Panc1 (cell line): ENCODE results near the gene TLR1. TPM values are rescaled to one million over a fixed set of nuclear protein-coding genes. Genes with fewer than 3 reads are reported as not detected.

Experiments
- ATAC-seq: fragments of 200-7000 bp; cut with Tn5 transposase; 2 replicates; pipeline ENCODE4 v1.9.1; 2020; ENCODE audit warnings: mild to moderate bottlenecking, moderate library complexity
- BruUV-seq: library from RNA; stranded (reverse); fragments of 400-500 nt; replicated peaks from 2 replicates; lab custom pipeline; 2021; lab: Mats Ljungman, UMichigan
- CTCF ChIA-PET: fragments of 300-600 bp; sonication (Branson Sonifier 250); formaldehyde crosslinking; loops from one replicate; lab custom pipeline; 2022; ENCODE audit warnings: antibody characterized with exemption; lab: Charles Lee
- POLR2A ChIA-PET: fragments of 300-600 bp; sonication (Branson Sonifier 250); formaldehyde crosslinking; loops from one replicate; lab custom pipeline; 2022; ENCODE audit warnings: antibody characterized with exemption; lab: Charles Lee
- DNase-seq: peaks from one replicate; pipeline ENCODE4 v3.0.0-alpha.2; 2010; ENCODE audit warnings: low read depth, low spot score
- H3K27ac ChIP-seq: 2 replicates; pipeline ENCODE4 v1.5.1; 2011; ENCODE audit warnings: mild to moderate bottlenecking, low read length, inconsistent platforms
- H3K27me3 ChIP-seq: fragments of 200-500 bp; sonication (Bioruptor generic); 2 replicates; pipeline ENCODE4 v1.6.0; 2014; ENCODE audit warnings: low read length, inconsistent platforms; ENCODE audit not compliant: control insufficient read depth, insufficient read depth
- H3K36me3 ChIP-seq: fragments of 200-500 bp; sonication (Bioruptor generic); 2 replicates; pipeline ENCODE4 v1.5.1; 2014; ENCODE audit warnings: inconsistent platforms, mild to moderate bottlenecking, low read length, moderate library complexity; ENCODE audit not compliant: control insufficient read depth, insufficient read depth
- H3K4me1 ChIP-seq: 2 replicates; pipeline ENCODE4 v1.5.1; 2011; ENCODE audit warnings: inconsistent platforms, mild to moderate bottlenecking, low read length, moderate library complexity; ENCODE audit not compliant: control insufficient read depth, insufficient read depth
- H3K4me3 ChIP-seq, 2 experiments: 2 replicates each; pipeline ENCODE4 v1.5.1; 2011 to 2012; ENCODE audit warnings: low read depth in 2 of 2, low read length in 2 of 2, mild to moderate bottlenecking in 2 of 2, inconsistent platforms in 1 of 2, moderate library complexity in 1 of 2
- H3K9me3 ChIP-seq: fragments of 200-500 bp; sonication (Bioruptor generic); 2 replicates; pipeline ENCODE4 v1.5.1; 2014; ENCODE audit warnings: low read depth, mild to moderate bottlenecking, inconsistent platforms, low read length, moderate library complexity; ENCODE audit not compliant: control insufficient read depth, insufficient read depth
- POLR2AphosphoS5 ChIP-seq: IDR thresholded peaks from 2 replicates; pipeline ENCODE4 v1.6.1; 2012; ENCODE audit warnings: mild to moderate bottlenecking, low read depth, low read length, moderate library complexity
- SIN3A ChIP-seq: IDR thresholded peaks from 2 replicates; pipeline ENCODE4 v1.6.1; 2012; ENCODE audit warnings: low read depth, mild to moderate bottlenecking, low read length, moderate library complexity, borderline replicate concordance; ENCODE audit not compliant: insufficient read depth
- TCF7L2 ChIP-seq: IDR thresholded peaks from 2 replicates; pipeline ENCODE4 v1.6.1; 2011; ENCODE audit warnings: mild to moderate bottlenecking, low read depth, low read length, inconsistent platforms
- in situ Hi-C: cut with HindIII; loops from 2 replicates; pipeline ENCODE4 v1.10.0; 2016; ENCODE audit warnings: low sequenced_read_pairs, low pct_unique_long_range_greater_than_20kb
- intact Hi-C: fragments of 100-400 bp; cut with micrococcal nuclease; formaldehyde crosslinking; loops from one replicate; pipeline ENCODE4 v1.10.0; 2022; ENCODE audit not compliant: unreplicated experiment
- total RNA-seq: library from RNA; stranded (reverse); gene quantifications from one replicate; pipeline ENCODE4 v1.2.1, GENCODE V29; 2021; ENCODE audit not compliant: unreplicated experiment
- TF ChIP-seq, protein P1 (sequence below): fragments of 450-650 bp; IDR thresholded peaks from 2 replicates; pipeline ENCODE4 v1.5.1; 2017; ENCODE audit warnings: mild to moderate bottlenecking
- TF ChIP-seq, protein P2 (sequence below), 2 experiments: IDR thresholded peaks; 2 replicates each; pipeline ENCODE4 v1.6.1; 2011 to 2012; ENCODE audit warnings: low read depth in 2 of 2, control low read depth in 1 of 2, low read length in 1 of 2, mild to moderate bottlenecking in 1 of 2, moderate library complexity in 1 of 2; ENCODE audit not compliant: insufficient read depth in 1 of 2

The TLR1 gene
- total RNA-seq, 1 experiment from 2014 or later: 0.41 TPM

DNA sequence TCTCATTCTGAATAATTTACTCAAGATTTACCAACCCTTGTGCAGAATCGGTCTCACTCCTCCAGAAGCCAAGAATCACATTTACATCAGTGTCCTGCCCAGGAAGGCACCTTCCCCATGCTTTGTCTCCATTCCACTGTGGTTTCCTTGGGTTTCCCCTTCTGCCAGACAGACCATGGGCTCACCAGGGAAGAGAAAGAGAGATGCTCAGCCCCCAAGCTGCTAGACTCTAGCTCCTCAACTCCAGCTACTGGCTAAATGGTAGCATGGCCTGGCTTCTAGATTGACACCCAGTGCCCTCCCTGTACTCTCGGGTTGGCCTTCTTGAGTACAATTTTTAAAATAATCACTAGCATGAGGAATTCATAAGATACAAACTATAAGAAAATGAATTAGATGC is 34.7 kb downstream of the TLR1 start:
- no TSS peak for BruUV-seq
- CTCF ChIA-PET: no interaction called here
- Histone ChIP-seq H3K4me3 (no peak overlapping the region), H3K27ac (no peak overlapping the region), H3K9me3 (no peaks in the 10 kb centered on the region), H3K4me1 (no peaks in the 10 kb centered on the region), H3K27me3 (no peaks in the 10 kb centered on the region), H3K36me3 (no peaks in the 10 kb centered on the region)
- no peak for DNase-seq
- ATAC-seq: no peak
- in situ Hi-C loops: no loop called here
- no peak for TF ChIP-seq TCF7L2
- TF ChIP-seq SIN3A: no peak
- TF ChIP-seq, protein P1, sequence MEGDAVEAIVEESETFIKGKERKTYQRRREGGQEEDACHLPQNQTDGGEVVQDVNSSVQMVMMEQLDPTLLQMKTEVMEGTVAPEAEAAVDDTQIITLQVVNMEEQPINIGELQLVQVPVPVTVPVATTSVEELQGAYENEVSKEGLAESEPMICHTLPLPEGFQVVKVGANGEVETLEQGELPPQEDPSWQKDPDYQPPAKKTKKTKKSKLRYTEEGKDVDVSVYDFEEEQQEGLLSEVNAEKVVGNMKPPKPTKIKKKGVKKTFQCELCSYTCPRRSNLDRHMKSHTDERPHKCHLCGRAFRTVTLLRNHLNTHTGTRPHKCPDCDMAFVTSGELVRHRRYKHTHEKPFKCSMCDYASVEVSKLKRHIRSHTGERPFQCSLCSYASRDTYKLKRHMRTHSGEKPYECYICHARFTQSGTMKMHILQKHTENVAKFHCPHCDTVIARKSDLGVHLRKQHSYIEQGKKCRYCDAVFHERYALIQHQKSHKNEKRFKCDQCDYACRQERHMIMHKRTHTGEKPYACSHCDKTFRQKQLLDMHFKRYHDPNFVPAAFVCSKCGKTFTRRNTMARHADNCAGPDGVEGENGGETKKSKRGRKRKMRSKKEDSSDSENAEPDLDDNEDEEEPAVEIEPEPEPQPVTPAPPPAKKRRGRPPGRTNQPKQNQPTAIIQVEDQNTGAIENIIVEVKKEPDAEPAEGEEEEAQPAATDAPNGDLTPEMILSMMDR: no peak
- TF ChIP-seq, protein P2, sequence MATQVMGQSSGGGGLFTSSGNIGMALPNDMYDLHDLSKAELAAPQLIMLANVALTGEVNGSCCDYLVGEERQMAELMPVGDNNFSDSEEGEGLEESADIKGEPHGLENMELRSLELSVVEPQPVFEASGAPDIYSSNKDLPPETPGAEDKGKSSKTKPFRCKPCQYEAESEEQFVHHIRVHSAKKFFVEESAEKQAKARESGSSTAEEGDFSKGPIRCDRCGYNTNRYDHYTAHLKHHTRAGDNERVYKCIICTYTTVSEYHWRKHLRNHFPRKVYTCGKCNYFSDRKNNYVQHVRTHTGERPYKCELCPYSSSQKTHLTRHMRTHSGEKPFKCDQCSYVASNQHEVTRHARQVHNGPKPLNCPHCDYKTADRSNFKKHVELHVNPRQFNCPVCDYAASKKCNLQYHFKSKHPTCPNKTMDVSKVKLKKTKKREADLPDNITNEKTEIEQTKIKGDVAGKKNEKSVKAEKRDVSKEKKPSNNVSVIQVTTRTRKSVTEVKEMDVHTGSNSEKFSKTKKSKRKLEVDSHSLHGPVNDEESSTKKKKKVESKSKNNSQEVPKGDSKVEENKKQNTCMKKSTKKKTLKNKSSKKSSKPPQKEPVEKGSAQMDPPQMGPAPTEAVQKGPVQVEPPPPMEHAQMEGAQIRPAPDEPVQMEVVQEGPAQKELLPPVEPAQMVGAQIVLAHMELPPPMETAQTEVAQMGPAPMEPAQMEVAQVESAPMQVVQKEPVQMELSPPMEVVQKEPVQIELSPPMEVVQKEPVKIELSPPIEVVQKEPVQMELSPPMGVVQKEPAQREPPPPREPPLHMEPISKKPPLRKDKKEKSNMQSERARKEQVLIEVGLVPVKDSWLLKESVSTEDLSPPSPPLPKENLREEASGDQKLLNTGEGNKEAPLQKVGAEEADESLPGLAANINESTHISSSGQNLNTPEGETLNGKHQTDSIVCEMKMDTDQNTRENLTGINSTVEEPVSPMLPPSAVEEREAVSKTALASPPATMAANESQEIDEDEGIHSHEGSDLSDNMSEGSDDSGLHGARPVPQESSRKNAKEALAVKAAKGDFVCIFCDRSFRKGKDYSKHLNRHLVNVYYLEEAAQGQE (IDR thresholded peaks at IDR 0.05; ENCODE audit: insufficient read depth in 1 of 2, low read depth in 2 of 2, low read length in 1 of 2): no peak
- no peak for TF ChIP-seq POLR2AphosphoS5
- intact Hi-C loops: loop anchor here (10.0 kb wide), 1 partner anchor 385 kb away; no protein-coding TSS in a partner anchor
- POLR2A ChIA-PET: interaction anchor here (0.6 kb wide), 1 partner anchor 418 kb away, joined by 6 read pairs; no protein-coding TSS in a partner anchor

DNA sequence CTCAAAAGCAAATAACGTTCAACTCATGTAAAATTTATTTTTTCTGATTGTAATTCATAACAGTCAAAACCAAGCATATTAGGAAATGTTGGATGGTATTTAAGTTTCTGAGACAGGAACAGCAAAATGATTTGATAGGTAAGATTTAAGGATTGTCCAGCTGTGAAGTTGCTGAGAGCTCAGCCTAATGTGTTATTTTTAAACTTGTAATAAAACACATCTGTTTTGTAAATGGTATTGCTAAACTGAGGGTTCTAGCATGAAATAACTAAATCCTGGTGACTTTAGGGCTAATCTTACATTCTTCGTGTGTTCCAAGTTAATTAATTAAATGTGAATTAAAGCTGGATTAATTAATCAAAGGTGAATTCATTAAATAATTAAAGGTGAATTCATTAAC is 35.1 kb downstream of the TLR1 start:
- no peaks in the 10 kb centered on the region for H3K4me1 ChIP-seq
- in situ Hi-C loops: no loop called here
- BruUV-seq: no TSS peak
- no peak for TF ChIP-seq POLR2AphosphoS5
- TF ChIP-seq, protein P1: no peak
- ATAC-seq: no peak
- H3K27me3 ChIP-seq: no peaks in the 10 kb centered on the region
- no peaks in the 10 kb centered on the region for H3K9me3 ChIP-seq
- intact Hi-C loops: no loop called here
- H3K4me3 ChIP-seq: no peak overlapping the region
- no peaks in the 10 kb centered on the region for H3K36me3 ChIP-seq
- ChIA-PET POLR2A (interaction anchor here (0.6 kb wide), 1 partner anchor 418 kb away, joined by 6 read pairs; no protein-coding TSS in a partner anchor), CTCF (no interaction called here)
- H3K27ac ChIP-seq: no peak overlapping the region
- no peak for DNase-seq
